ENCODE measurements around the gene PAPPA2.

DNA sequence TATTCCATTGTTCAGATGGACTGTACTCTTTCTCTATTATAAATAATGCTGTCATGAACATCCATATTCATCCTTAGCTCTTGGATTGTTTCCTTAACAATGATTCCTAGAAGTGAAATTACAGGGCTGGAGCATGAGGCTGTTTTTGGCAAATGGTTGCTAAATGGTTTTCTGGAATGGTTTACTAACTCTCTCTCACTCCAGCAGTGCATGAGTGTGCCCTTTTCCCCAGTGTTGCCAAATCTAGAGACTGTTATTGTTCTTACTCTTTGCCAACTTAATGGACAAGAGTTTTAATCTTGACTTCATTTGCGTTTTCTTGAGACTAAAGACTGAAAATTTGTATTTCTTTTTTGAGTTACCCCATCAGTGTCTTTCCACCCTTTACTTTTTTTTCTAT lies 113.0 kb downstream of the PAPPA2 start:
- TF ChIP-seq, protein P1, sequence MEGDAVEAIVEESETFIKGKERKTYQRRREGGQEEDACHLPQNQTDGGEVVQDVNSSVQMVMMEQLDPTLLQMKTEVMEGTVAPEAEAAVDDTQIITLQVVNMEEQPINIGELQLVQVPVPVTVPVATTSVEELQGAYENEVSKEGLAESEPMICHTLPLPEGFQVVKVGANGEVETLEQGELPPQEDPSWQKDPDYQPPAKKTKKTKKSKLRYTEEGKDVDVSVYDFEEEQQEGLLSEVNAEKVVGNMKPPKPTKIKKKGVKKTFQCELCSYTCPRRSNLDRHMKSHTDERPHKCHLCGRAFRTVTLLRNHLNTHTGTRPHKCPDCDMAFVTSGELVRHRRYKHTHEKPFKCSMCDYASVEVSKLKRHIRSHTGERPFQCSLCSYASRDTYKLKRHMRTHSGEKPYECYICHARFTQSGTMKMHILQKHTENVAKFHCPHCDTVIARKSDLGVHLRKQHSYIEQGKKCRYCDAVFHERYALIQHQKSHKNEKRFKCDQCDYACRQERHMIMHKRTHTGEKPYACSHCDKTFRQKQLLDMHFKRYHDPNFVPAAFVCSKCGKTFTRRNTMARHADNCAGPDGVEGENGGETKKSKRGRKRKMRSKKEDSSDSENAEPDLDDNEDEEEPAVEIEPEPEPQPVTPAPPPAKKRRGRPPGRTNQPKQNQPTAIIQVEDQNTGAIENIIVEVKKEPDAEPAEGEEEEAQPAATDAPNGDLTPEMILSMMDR (IDR thresholded peaks at IDR 0.05; ENCODE audit: low read depth, low read length), result no peak
- no peak for TF ChIP-seq EZH2phosphoT487 (IDR thresholded peaks at IDR 0.05; ENCODE audit: low read depth)

All from OCI-LY3 (cell line).